Activated CD8-positive, alpha-beta T cell treated with anti-CD3 and anti-CD28 coated beads for 36 hours (primary cell): ENCODE measurements around the gene GRK5. TPM values are rescaled to one million over a fixed set of nuclear protein-coding genes. Genes with fewer than 3 reads are reported as not detected.

Experiments
- ATAC-seq: fragments of 200-7000 bp; cut with Tn5 transposase; one replicate; pipeline ENCODE4 v1.10.0; 2021; ENCODE audit warnings: mild to moderate bottlenecking, moderate library complexity
- CTCF ChIA-PET: fragments of 350-600 bp; sonication (Branson Sonifier 250); formaldehyde crosslinking; loops from one replicate; lab custom pipeline; 2021; ENCODE audit warnings: antibody characterized with exemption; lab: Charles Lee
- POLR2A ChIA-PET: fragments of 350-600 bp; sonication (Branson Sonifier 250); formaldehyde crosslinking; loops from one replicate; lab custom pipeline; 2021; ENCODE audit warnings: antibody characterized with exemption; lab: Charles Lee
- DNase-seq: peaks from one replicate; pipeline ENCODE4 v3.0.0-alpha.2; 2020
- H3K27ac Mint-ChIP-seq: one replicate; pipeline ENCODE4 v1.8.0; 2021; ENCODE audit warnings: mild to moderate bottlenecking, mixed read lengths
- H3K27me3 Mint-ChIP-seq: one replicate; pipeline ENCODE4 v1.8.0; 2021; ENCODE audit warnings: mixed read lengths
- H3K36me3 Mint-ChIP-seq: one replicate; pipeline ENCODE4 v1.8.0; 2021; ENCODE audit warnings: low read depth, mixed read lengths
- H3K4me1 Mint-ChIP-seq: one replicate; pipeline ENCODE4 v1.8.0; 2021; ENCODE audit warnings: low read depth, mixed read lengths
- H3K4me3 Mint-ChIP-seq: one replicate; pipeline ENCODE4 v1.8.0; 2021; ENCODE audit warnings: mild to moderate bottlenecking, moderate library complexity, mixed read lengths
- H3K9me3 Mint-ChIP-seq: one replicate; pipeline ENCODE4 v1.8.0; 2021; ENCODE audit warnings: mixed read lengths
- CTCF ChIP-seq: fragments of 200-600 bp; IDR thresholded peaks from one replicate; pipeline ENCODE4 v1.8.0; 2022; ENCODE audit warnings: antibody characterized with exemption, mild to moderate bottlenecking
- intact Hi-C: fragments of 100-400 bp; cut with micrococcal nuclease; formaldehyde crosslinking; loops from one replicate; pipeline ENCODE4 v1.10.0; 2022
- total RNA-seq, 2 experiments: library from RNA; stranded (reverse); gene quantifications; one replicate each; pipeline ENCODE4 v1.2.3, GENCODE V29; 2021

GRK5 gene
- total RNA-seq, 2 experiments from 2014 or later: 14.8 to 15.6 TPM

GRCh38 chr10:119409385-119409784 lies 202.0 kb downstream of the GRK5 start:
- Mint-ChIP-seq H3K9me3 (no peaks in the 10 kb centered on the region), H3K4me3 (no peak overlapping the region), H3K27ac (no peak overlapping the region), H3K4me1 (no peaks in the 10 kb centered on the region), H3K27me3 (no peaks in the 10 kb centered on the region), H3K36me3 (peaks cover 1% of the 10 kb centered on the region)
- no peak for DNase-seq
- no peak for TF ChIP-seq CTCF
- intact Hi-C loops: no loop called here
- POLR2A ChIA-PET: no interaction called here
- no peak for ATAC-seq
- CTCF ChIA-PET: interaction anchor here (1.1 to 1.8 kb wide), 3 partner anchors 8 to 210 kb away, joined by 3 to 7 read pairs (median 4); no protein-coding TSS in a partner anchor

GRCh38 chr10:119409906-119410305 lies 202.5 kb downstream of the GRK5 start:
- CTCF ChIA-PET: interaction anchor here (1.5 to 1.8 kb wide), 3 partner anchors 71 to 211 kb away, joined by 4 to 7 read pairs (median 6); no protein-coding TSS in a partner anchor

GRCh38 chr10:119410361-119411116 lies 203.2 kb downstream of the GRK5 start:
- H3K27ac Mint-ChIP-seq: no peak overlapping the region
- TF ChIP-seq CTCF: no peak
- no peaks in the 10 kb centered on the region for H3K4me1 Mint-ChIP-seq
- POLR2A ChIA-PET: no interaction called here
- peaks cover 1% of the 10 kb centered on the region for H3K36me3 Mint-ChIP-seq
- H3K27me3 Mint-ChIP-seq: no peaks in the 10 kb centered on the region
- intact Hi-C loops: no loop called here
- no peak overlapping the region for H3K4me3 Mint-ChIP-seq
- no peaks in the 10 kb centered on the region for H3K9me3 Mint-ChIP-seq
- CTCF ChIA-PET: interaction anchor here (1.0 to 1.8 kb wide), 4 partner anchors 72 to 211 kb away, joined by 4 to 7 read pairs (median 5); no protein-coding TSS in a partner anchor
- DNase-seq (no peak), ATAC-seq (no peak)

More at GRCh38 chr10:119409906-119410305, 202.5 kb downstream of the GRK5 start:
- peaks cover 1% of the 10 kb centered on the region for H3K36me3 Mint-ChIP-seq
- H3K27me3 Mint-ChIP-seq: no peaks in the 10 kb centered on the region
- no peaks in the 10 kb centered on the region for H3K9me3 Mint-ChIP-seq
- intact Hi-C loops: no loop called here
- ATAC-seq (no peak), DNase-seq (no peak)
- POLR2A ChIA-PET: no interaction called here
- no peak for TF ChIP-seq CTCF
- H3K27ac Mint-ChIP-seq: no peak overlapping the region
- H3K4me3 Mint-ChIP-seq: no peak overlapping the region
- no peaks in the 10 kb centered on the region for H3K4me1 Mint-ChIP-seq

GRCh38 chr10:119412244-119413092 lies 205.1 kb downstream of the GRK5 start:
- intact Hi-C loops: no loop called here
- Mint-ChIP-seq H3K36me3 (peaks cover 1% of the 10 kb centered on the region), H3K4me3 (no peak overlapping the region), H3K27ac (no peak overlapping the region), H3K27me3 (no peaks in the 10 kb centered on the region), H3K9me3 (no peaks in the 10 kb centered on the region), H3K4me1 (no peaks in the 10 kb centered on the region)
- TF ChIP-seq CTCF: no peak
- CTCF ChIA-PET: interaction anchor here (1.9 kb wide), 1 partner anchor 203 kb away, joined by 6 read pairs; no protein-coding TSS in a partner anchor
- ATAC-seq (no peak), DNase-seq (no peak)
- POLR2A ChIA-PET: no interaction called here
